ENCODE measurements around the gene OR2M2. TPM values are rescaled to one million over a fixed set of nuclear protein-coding genes. Genes with fewer than 3 reads are reported as not detected.

Gene OR2M2
- total RNA-seq, 8 experiments from 2014 or later = 0.59 to 0.85 TPM; not detected in 6

DNA sequence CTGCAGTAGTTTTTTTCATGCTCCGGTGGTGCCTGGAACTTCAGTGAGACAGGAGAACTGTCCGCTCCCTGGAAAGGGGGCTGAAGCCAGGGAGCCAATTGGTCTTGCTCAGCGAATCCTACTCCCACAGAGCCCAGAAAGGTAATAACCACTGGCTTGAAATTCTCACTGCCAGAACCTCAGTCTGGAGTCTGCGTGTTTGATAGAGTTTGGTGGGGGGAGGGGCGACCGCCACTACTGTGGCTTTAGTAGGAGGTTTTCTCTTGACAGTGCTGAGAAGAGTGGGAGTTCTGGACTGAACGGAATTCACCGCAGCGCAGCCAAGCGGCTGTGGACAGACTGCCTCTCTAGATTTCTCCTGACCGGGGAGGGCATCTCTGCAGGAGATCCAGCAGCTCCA lies 14.4 kb downstream of the OR2M2 start:
- 10 to 100% (median 56%) methylated on average over 1 to 10 of the region's 11 CpGs; no CpG with 5 or more reads in 3 of the 10 experiments for WGBS, 10 experiments
- H3K4me3 ChIP-seq = no peak overlapping the region
- ATAC-seq (replicated peaks in 6 of 8) = peak in 1 of 8 experiments; percentile 62
- no peaks in the 10 kb centered on the region for H3K4me1 ChIP-seq (replicated peaks in 1 of 2)
- H3K27ac ChIP-seq = no peak overlapping the region
- in situ Hi-C loops (cut with MboI; ENCODE audit: low pct_unique_long_range_greater_than_20kb in 2 of 9, low sequenced_read_pairs in 9 of 9, unreplicated experiment in 9 of 9) = no loop called here

DNA sequence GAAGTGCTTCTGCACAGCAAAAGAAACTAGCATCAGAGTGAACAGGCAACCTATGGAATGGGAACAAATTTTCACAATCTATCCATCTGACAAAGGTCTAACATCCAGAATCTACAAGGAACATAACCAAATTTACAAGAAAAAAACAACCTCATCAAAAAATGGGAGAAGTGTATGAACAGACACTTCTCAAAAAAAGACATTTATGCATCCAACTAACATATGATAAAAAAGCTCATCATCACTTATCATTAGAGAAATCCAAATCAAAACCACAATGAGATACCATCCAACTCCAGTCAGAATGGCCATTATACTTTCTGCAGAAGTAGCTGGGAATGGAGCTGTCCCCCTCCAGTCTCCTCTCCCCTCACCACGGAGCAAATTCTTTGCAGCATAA lies 19.5 kb downstream of the OR2M2 start:
- Histone ChIP-seq H3K4me1 (replicated peaks in 1 of 2) (no peaks in the 10 kb centered on the region), H3K4me3 (no peak overlapping the region), H3K27ac (no peak overlapping the region)
- in situ Hi-C loops (cut with MboI; ENCODE audit: low pct_unique_long_range_greater_than_20kb in 2 of 9, low sequenced_read_pairs in 9 of 9, unreplicated experiment in 9 of 9) = no loop called here
- ATAC-seq (replicated peaks in 6 of 8) = no peak
- 0 to 40% (median 10%) methylated on average over 1 of the region's 1 CpG; no CpG with 5 or more reads in 5 of the 10 experiments for WGBS, 10 experiments

DNA sequence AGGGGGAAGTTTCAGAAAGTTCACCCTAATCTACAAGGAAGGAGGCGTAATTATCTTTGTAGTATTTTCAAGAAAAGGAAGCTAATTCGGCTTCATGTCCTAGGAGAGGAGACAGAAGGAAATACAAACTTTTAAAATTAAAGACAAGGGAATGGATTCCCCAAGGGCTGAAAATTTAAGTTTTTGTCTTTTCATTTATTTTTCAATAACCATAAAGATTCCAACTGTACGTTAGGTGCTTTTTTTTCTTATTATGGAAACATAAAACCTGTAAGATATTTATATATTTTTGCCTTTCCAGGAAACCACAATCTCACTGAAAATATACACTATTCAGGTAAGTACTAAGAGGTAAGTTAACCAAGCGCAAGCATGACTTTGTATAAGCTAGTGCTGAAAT lies 22.3 kb downstream of the OR2M2 start, which contains the start of gene OR2M3:
Gene OR2M3, plus strand, starts transcription at position 301 of the 400 bp plus-strand sequence. CDS start 5,803 bp downstream, outside the sequence.
- no peak within 1 kb of the TSS for H3K27ac ChIP-seq
- no peak for ATAC-seq (replicated peaks in 6 of 8)
- H3K4me1 ChIP-seq (replicated peaks in 1 of 2) = no peaks in the 10 kb centered on the region
- in situ Hi-C loops (cut with MboI; ENCODE audit: low pct_unique_long_range_greater_than_20kb in 2 of 9, low sequenced_read_pairs in 9 of 9, unreplicated experiment in 9 of 9) = no loop called here
- WGBS, 10 experiments = 0 to 60% (median 29%) methylated on average over 3 to 4 of the region's 4 CpGs
- no peak within 1 kb of the TSS for H3K4me3 ChIP-seq

DNA sequence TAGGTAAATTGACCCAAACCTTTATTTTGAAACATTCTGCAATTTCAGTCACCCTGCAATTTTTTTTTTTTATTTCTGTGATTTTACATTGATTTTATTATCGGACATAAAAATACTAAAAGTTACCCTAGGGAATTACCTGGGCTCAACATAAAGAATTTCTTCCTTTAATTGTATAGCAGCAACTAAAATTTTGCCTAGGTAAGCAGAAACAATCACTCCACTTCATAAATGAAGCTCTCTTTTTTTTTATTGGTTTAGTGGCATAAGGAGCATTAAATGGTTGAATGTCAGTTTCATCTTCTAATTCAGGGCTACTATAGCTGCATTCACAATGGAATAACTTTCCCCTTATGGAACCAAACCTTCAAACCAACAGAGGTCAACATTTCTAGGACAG lies 41.3 kb downstream of the OR2M2 start:
- H3K27ac ChIP-seq = no peak overlapping the region
- H3K4me1 ChIP-seq (replicated peaks in 1 of 2) = no peaks in the 10 kb centered on the region
- no peak overlapping the region for H3K4me3 ChIP-seq
- no peak for ATAC-seq (replicated peaks in 6 of 8)
- in situ Hi-C loops (cut with MboI; ENCODE audit: low pct_unique_long_range_greater_than_20kb in 2 of 9, low sequenced_read_pairs in 9 of 9, unreplicated experiment in 9 of 9) = no loop called here
- WGBS, 10 experiments = 46 to 100% (median 86%) methylated on average over 1 of the region's 1 CpG

DNA sequence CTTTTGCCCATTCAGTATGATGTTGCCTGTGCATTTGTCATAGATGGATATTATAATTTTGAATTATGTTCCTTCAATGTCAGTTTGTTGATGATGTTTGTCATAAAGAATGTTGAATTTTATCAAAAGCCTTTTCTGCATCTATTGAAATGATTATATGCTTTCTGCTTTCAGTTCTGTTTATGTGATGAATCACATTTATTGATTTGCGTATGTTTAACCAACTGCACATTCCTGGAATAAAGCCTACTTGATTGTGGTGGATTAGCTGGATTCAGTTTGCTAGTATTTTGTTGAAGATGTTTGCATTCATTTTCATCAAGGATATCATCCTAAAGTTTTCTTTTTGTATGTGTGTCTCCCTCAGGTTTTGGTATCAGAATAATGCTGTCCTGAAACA lies 50.9 kb downstream of the OR2M2 start:
- Histone ChIP-seq H3K4me1 (replicated peaks in 1 of 2) (no peaks in the 10 kb centered on the region), H3K4me3 (no peak overlapping the region), H3K27ac (no peak overlapping the region)
- no peak for ATAC-seq (replicated peaks in 6 of 8)
- in situ Hi-C loops (cut with MboI; ENCODE audit: low pct_unique_long_range_greater_than_20kb in 2 of 9, low sequenced_read_pairs in 9 of 9, unreplicated experiment in 9 of 9) = no loop called here
- 0 to 100% (median 44%) methylated on average over 1 of the region's 1 CpG; no CpG with 5 or more reads in 3 of the 10 experiments for WGBS, 10 experiments

DNA sequence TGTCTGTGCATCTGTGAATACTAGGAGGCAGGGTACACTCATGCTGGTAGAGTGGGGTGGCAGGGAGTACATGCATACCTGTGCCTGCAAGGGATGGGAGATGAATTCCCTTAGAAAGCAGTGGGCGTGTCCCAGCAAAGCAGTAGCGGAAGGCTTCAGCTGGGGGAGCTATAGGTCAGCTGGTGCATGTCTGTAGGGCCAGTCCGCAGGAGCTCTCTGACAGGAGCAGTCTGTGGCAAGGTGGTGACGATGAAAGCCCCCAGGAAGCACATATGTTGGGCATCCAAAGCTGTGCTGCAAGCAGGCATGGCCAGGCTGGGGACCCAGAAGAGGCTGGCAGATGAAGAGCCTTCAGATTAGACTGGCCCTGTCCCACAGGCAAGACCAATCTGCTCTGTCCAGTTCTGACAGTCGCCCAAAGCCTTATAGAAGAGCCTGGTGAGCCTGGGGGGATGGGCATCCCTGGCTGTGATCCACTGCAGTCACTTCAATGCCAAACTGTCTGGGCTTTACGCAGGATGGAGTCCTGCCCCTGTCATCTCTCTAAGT lies 54.8 kb downstream of the OR2M2 start:
- no peak overlapping the region for H3K4me3 ChIP-seq
- H3K27ac ChIP-seq = no peak overlapping the region
- 0 to 60% (median 47%) methylated on average over 1 to 6 of the region's 6 CpGs; no CpG with 5 or more reads in 4 of the 10 experiments for WGBS, 10 experiments
- in situ Hi-C loops (cut with MboI; ENCODE audit: low pct_unique_long_range_greater_than_20kb in 2 of 9, low sequenced_read_pairs in 9 of 9, unreplicated experiment in 9 of 9) = no loop called here
- no peak for ATAC-seq (replicated peaks in 6 of 8)
- no peaks in the 10 kb centered on the region for H3K4me1 ChIP-seq (replicated peaks in 1 of 2)

Other genes with a start within 250 kb of the OR2M2 start
- gene OR2AJ1, start 249.9 kb upstream of the OR2M2 start, total RNA-seq = under 1 TPM in 2 of 8 experiments, not detected in 6; 0.21 to 0.24 TPM
- 1 to 10 TPM in 2 of 8 experiments, under 1 TPM in 2, not detected in 4; 0.36 to 1.9 (median 0.80) TPM for gene OR2L8, start 226.0 kb upstream of the OR2M2 start, total RNA-seq
- 1 to 10 TPM in 2 of 8 experiments, under 1 TPM in 1, not detected in 5; 1.00 to 1.5 (median 1.1) TPM for gene OR2AK2, start 209.6 kb upstream of the OR2M2 start, total RNA-seq
- 1 to 10 TPM in 1 of 8 experiments, under 1 TPM in 3, not detected in 4; 0.08 to 1.0 (median 0.26) TPM for gene OR2L5, start 161.2 kb upstream of the OR2M2 start, total RNA-seq
- under 1 TPM in 7 of 8 experiments, not detected in 1; 0.08 to 0.70 (median 0.29) TPM for gene OR2L2, start 144.8 kb upstream of the OR2M2 start, total RNA-seq
- under 1 TPM in 6 of 8 experiments, not detected in 2; 0.13 to 0.63 (median 0.21) TPM for gene OR2L3, start 128.0 kb upstream of the OR2M2 start, total RNA-seq
- gene OR2L13, start 79.6 kb upstream of the OR2M2 start, total RNA-seq = under 1 TPM in 6 of 8 experiments, not detected in 2; 0.05 to 0.77 (median 0.30) TPM
- gene OR2M5, start 29.7 kb upstream of the OR2M2 start, total RNA-seq = 1 to 10 TPM in 1 of 8 experiments, under 1 TPM in 3, not detected in 4; 0.21 to 1.0 (median 0.45) TPM
- gene OR2M3, start 22.4 kb downstream of the OR2M2 start, total RNA-seq = under 1 TPM in 6 of 8 experiments, not detected in 2; 0.08 to 0.87 (median 0.41) TPM
- gene OR2M4, start 56.6 kb downstream of the OR2M2 start, total RNA-seq = under 1 TPM; 0.05 to 0.80 (median 0.13) TPM
- gene OR2T33, start 103.2 kb downstream of the OR2M2 start, total RNA-seq = 1 to 10 TPM in 1 of 8 experiments, under 1 TPM in 5, not detected in 2; 0.14 to 1.0 (median 0.28) TPM
- 1 to 10 TPM in 2 of 8 experiments, under 1 TPM in 3, not detected in 3; 0.05 to 1.7 (median 0.41) TPM for gene OR2T12, start 128.6 kb downstream of the OR2M2 start, total RNA-seq
- under 1 TPM in 1 of 8 experiments, not detected in 7; 0.76 TPM for gene OR2M7, start 149.7 kb downstream of the OR2M2 start, total RNA-seq
- under 1 TPM in 3 of 8 experiments, not detected in 5; 0.32 to 0.52 (median 0.49) TPM for gene OR14C36, start 174.0 kb downstream of the OR2M2 start, total RNA-seq
- under 1 TPM in 1 of 8 experiments, not detected in 7; 0.66 TPM for gene OR2T4, start 186.8 kb downstream of the OR2M2 start, total RNA-seq
- under 1 TPM in 4 of 8 experiments, not detected in 4; 0.14 to 0.66 (median 0.19) TPM for gene OR2T6, start 200.9 kb downstream of the OR2M2 start, total RNA-seq
- under 1 TPM in 4 of 8 experiments, not detected in 4; 0.13 to 0.62 (median 0.34) TPM for gene OR2T1, start 228.2 kb downstream of the OR2M2 start, total RNA-seq

Measured in motor neuron (in vitro differentiated cells).